RPMI7951 (cell line): ENCODE results near the gene PIMREG. TPM values are rescaled to one million over a fixed set of nuclear protein-coding genes. Genes with fewer than 3 reads are reported as not detected.

Source experiments
- DNase-seq: peaks from one replicate; pipeline ENCODE4 v3.0.0-alpha.2; 2012; ENCODE audit warnings: low read depth
- total RNA-seq: library from RNA; depleted of rRNA; stranded (reverse); fragments of >200 nt; shearing (Covaris generic); gene quantifications from 2 replicates; pipeline ENCODE4 v1.2.3, GENCODE V29; 2014

Gene PIMREG
- total RNA-seq, 1 experiment from 2014 or later: 82.8 TPM

DNA sequence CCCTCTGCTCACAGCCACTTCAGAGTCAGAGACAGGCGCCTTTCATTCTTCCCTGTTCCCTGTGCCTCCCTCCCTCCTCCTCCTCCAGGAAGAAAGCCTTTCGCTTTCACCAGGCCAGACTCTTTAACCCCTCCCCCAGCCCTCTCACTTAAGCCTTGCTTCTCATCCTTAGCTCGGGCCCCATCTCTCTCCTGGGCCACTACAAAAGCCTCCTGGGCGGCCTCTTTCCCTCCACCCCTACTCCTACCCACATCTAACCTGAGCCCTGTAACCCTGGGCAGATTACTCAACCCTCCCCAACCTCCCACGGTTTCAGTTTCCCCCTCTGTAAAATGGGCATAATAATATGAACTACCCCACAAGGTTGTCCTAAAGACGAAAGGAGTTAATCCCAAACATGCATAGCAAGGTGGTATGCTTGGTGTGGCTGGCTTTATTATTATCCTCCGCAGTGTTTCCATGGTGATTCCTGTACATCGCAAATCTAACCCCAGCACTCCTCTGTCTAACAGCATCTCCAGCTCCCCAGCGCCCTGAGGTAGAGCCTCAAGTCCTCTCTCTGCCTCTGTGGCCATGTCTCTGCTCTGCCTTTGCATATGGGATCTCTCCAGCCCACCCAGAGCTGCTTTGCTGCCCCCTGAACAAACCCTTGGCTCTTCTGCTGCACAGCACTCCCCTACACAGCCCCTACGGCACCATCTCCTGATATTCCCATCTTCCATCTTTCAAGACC is 17.7 kb downstream of the PIMREG start:
- no peak for DNase-seq

DNA sequence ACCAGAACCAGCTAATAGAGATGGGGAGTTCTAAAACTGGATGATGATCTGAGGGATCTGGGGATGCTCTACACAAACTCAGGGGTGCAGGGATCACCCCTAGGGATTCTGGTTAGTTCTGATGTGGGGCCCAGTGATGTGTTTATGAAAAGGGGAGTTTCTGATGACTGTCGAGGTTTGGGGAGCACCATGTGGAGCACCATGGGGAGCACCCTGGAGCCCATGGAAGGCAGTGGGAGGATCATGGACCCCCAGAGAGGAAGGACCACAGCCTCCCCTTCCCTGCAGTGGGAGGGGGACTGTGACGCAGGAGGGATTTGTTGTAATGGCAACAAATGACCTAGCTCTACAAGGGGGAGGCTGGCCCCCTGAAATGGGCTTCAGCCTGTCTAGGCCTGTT is 18.4 kb downstream of the PIMREG start:
- DNase-seq: no peak

DNA sequence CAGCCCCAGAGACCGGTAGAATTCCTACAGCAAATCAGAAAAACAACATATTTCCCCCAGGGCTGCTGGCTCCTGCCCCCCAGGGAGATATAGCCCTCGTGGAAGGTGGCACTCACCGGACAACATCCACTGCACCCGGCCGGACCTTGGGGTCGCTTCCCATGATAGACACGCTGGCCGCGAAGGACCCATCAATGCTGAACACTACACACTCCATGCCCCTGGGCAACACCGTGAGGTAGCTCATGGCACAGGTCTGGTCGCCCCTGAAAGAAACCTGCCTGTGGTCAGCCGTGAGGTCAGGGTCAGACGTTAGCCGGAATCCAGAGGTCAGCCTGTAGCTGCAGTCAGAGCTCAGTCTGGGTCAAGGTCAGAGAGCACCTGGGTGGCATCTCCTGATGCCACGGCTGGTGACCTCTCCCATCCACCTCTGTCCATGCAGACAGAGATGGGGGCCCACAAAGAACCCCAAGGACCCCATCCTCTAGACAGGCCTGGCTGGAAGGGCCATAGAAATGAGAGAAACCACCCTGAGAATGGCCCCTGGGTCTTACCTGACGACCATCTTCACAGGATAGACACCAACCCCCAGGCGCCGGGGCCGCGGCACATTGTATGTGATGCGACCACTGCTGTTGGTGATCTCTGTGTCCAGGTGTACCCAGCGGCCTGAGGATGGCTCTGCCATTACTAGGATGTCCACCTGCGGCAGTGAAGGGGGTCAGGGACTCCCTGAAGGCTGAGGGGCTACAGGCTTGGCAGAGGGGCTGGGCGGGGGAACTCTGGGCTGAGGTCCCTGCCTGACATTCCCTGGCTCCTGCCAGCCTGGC is 19.6 kb downstream of the PIMREG start:
- DNase-seq: no peak

DNA sequence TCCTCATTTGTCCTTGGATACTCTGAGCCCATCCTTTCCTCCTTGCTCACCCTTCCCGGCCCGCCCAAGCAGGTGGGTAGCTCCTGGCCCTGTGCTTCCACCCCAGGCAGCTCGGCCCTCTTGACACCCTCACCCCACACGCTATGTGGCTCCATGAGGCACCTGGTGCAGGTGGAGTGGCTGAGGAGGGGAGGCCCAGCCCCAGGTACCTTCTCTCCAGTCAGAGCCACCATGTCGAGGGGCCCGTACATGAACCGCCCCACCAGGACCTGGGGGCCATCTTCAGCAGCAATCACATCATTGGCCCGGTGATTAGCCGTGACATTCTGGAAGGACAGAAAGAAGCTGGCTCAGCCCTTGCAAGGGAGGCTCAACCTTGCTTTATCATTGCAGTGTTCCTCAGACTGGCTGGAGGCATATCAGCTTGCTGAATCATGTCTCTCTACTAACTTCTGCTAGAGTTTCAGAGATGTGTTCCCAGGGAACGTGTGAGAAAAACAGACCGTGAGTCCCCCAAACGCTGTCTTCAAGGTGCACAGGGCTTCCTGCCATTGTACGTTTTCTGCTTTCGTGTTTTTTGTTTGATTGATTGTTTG is 20.3 kb downstream of the PIMREG start:
- DNase-seq: no peak

DNA sequence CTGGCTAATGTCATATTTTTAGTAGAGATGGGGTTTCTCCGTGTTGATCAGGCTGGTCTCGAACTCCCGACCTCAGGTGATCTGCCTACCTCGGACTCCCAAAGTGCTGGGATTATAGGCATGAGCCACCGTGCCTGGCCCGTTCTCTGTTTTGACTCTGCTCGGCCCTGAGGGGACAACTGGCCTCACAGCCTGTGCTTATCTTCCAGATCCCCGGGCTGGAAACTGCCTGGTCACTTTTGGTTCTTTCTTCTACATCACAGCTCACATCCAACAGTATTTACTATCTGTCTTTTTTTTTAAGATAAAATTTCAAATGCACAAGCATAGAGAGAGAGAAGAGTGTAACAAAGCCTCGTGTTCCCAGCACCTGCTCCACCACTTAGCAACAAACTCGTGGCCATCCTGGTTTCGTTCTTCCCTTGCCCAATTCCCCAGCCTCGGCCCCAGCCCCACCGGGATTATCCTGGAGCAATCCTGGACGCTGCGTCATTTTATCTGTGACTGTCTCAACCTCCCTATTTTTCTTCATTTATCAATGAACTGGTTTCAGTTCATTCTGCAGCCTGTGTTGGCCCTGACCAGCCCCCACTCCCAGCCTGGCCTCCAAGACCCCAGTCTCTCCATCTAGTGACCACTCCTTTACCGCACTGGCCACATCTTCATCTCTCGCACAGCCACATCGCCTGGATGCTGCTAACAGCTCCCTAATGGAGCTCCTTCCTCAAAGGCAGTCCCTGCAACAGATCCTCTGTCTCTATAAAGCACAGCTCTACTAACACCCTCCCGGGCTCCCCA is 21.1 kb downstream of the PIMREG start:
- DNase-seq: no peak

DNA sequence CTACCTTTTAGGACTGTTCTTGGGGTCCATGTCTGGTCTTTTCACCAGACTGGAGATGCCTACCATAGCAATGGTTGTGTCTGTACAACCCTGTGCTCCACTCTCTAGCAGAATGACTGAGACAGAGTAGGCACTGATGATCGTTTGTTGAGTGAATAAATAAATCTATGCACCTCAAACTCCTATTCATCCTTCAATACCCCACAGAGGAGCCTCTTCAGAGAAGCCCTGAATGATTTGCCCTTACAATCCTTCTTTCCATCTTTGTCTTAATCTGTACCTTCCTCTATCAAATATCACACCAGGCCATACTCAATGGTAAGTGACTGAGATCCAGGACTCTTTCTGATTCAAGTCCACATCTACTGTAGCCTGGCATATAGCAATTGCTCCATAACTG is 23.3 kb downstream of the PIMREG start:
- no peak for DNase-seq

DNA sequence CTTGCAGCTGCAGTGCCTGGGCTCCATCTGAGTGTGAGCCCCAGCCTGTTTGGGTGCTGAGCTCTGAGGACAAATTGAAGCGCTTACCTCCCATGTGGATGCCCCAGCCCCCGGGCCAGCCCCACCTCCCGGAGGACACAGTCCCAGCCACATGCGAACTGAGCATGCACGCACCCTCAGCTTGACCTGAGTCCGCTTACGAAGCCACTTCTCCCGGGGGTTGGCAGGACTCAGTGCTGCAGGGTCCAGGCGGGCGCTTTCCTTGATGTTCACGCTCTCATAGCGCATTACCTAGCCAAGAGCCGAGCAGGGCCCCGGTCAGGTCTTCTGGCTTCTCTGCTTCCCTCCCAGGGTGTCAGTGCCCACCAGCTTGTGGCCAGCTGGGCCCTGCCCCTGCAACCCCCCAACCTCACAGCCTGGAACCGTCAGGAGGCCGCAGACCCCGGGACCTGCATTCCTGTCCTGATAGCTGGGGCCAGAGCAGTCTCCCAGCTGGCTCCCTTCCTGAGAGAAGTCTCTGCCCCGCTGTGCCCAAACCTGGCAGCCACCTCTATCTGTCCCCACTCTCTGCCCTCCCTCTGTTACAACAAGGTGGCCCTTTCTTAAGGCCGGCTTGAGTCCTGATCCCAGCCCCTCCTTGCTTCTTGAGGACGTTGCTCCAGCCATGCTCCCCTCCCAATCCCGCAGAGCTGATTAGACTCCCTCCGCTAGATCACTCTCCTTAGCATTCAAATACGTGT is 24.0 kb downstream of the PIMREG start:
- no peak for DNase-seq

DNA sequence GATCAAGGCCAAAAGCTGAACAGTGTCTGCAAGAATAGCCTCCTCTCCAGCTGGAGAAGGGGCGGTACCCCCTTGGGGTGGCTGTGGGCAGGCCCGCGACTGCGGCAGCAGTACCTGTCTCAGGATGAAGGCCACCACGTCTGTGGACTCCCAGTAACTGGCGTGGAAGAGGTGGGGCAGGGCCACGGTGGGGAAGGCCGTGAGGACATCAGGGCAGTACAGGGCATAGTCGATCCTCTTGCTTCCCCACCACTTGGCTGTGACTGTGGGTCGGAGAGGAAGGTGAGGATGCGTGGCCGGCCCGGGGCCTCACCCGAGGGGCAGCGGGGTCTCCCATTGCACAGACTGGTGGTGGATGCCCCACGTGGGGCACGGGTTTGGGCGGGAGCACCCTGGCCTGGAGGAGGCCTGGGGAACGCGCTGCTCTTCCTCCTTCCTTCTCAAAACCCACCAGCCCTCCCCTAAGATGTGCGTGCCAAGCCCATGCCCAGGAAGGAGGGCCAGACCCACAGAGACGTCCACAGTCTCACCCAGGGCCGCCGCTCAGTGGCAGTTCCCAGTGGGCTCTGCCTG is 26.0 kb downstream of the PIMREG start:
- DNase-seq: no peak

DNA sequence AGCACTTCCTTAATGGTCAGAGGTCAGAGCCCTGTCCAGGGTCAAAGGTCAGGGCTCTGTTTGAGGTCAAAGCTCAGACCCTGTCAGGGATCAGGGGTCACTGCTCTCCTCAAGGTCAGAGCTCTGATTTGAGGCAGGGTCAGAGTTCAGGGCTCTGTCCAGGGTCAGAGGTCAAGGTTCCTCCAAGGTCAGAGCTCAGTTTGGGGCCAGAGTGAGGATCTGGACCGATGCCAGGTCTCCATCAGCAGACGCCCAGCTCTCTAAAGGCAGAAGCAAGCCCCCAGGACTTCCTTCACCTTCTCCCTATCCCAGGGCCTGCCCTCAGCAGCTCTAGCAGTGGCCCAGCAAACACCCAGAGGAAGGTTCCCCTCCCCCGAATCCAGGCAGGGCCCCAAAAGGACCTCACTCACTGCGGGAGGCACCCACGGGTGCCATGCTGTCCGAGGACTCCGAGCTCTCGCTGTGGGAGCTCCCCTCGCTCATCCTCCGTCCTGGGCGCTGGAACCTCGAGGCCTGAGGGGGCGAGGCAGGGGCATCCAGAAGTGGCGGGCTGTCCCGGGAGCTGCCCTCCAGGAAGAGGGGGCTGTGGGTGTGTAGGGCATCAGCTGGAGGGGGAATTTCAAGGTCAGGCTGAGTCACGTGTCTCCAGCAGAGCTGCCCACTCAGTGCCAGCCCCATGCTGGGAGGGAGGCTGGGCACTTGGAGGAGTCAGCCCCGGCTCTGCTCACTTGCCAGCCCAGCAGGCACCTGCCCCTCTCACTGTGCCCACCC is 26.7 kb downstream of the PIMREG start:
- DNase-seq: no peak

DNA sequence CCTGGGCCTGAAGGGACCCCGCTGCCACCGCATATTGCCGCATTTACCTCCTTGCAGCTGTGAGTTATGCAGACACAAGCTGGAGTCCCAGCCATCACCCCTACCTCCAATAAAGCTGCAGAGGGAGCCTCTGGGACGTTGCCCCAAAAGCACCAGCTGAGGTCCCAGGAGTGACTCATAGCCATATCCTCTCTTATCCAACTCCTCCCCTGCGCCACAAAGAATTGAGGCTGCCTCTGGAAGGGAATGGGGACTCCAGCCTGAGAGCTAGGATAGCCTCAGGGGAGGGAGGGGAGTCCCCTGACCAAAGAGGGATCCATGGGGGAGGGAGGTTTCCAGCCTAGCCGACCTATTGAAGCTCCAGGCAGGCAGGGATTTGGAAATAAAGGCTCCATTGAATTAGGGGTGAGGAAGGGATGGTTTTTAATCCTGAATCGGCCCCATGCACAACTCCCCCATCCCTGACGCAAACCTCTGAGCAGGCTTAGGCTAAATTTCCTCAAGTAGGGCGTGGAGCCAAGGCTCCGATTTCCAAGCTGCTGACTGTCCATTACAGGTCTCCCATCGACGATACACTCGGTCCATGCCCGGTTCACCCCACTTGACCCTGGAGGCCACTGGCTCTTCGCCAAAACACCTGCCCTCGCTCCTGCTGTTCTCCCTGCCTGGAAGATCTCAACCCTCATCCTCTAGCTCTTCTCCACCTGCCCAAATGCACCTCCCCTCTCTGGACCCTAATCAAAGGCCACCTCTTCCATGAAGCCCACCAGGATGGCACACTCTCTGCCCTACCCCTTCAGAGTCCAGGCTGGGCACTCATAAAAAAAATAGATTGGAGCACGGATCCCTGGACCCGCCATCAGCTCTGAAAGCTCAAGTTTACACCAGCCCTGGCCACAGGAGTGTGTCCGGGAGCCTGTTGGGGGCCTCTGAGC is 27.5 kb downstream of the PIMREG start:
- peak; percentile 92 for DNase-seq

DNA sequence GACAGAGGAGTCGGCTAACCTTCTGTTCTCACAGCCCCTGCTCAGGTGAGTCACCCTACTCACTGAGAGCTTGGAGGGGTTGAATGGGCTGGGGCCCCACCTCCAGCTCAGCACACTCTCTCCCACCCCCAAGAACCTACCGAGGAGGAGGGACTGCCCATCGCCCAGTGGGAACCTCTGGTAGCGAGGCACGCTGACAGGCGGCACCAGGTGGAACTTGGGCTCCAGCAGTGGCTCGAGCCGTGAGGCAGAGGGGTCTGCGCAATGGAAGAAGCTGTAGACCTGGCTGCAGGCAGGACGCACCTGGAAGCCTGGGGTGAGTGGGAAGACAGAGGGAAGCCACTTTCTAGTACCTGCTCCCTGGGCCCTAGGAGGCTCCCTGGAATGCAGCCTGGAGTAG is 28.3 kb downstream of the PIMREG start:
- DNase-seq: no peak

DNA sequence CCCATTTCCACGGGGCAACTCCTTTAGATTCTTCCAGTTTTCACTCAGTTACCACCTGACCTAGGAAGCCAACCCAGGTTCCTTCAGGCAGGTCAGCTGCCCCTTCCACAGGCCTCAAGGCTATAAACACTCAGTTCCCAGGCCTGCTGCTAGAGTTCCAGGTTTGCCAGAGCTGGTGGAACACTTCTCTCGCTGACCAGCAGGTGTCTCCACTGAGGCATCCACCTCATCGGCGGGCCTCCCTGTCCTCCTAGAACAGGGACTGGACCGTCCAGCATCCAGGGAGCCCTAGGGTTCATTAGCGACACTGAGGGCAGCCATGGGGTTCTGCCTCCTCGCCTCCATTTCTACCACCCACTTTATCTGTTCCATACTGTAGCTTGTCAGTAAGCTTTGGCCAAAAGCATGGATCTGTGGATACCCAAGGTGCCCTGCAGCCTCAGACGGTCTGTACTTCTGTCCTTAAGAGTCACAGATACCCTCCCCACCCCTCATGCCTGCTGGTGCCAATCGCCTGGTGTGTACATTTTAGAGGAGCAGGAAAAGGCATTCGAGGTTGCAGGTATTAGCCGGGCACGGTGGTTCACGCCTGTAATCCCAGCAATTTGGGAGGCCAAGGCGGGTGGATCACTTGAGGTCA is 29.0 kb downstream of the PIMREG start:
- DNase-seq: peak; percentile 61

DNA sequence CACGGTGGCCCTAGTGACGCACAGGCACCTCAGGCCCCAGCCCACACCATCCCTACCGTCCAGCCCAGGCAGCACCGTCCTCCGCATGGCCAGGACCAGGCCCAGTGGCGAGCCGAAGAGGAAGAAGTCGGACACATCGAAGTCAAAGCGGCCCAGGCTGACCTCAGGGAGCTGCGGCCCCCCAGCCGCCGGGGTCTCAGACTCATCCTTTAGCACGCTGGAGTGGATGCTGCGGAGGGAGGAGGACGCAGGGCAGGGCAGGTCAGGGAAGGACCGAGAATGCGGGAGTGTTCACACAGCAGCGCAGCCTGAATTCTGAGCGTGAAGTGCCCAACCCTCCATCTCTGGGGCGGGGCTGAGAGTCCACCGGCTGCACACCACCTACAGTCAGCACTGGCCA is 30.1 kb downstream of the PIMREG start:
- DNase-seq: no peak

DNA sequence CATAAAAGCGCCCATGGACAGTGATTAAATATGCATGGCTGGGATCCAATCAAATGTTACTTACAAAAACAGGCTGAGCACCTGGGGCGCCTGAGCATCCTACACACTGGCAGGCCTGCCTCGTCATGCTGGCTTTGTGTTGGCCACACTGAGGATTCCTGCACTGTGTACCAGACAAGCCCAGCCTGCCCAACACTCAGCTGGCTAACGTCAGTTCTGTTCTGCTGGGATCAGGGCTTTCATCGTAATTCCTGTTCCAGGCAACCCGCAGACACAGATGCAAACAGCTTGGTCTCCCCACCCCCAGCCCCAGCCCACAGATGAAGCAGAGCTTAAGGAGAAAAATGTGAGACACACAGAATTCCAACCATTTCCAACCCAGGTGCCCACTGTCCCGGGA is 30.7 kb downstream of the PIMREG start:
- DNase-seq: no peak

DNA sequence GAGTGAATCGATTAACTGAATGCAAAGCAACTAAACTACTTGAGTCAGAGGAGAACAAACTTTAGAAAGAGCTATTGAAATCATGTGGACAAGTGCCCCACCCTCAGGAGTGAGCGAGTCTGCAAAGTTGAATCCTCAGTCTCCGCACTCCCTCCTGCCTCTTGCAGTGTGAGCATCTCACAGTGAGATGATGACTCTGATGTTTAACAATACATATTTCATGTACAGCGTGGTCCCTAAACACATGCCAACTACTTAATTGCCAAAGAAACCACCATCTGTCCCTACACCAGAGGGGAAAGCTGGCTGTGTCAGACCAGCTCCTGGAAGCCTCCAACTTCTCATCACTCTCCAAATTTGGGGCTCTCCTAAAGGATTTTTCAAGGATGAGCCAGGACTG is 31.2 kb downstream of the PIMREG start:
- DNase-seq: no peak

DNA sequence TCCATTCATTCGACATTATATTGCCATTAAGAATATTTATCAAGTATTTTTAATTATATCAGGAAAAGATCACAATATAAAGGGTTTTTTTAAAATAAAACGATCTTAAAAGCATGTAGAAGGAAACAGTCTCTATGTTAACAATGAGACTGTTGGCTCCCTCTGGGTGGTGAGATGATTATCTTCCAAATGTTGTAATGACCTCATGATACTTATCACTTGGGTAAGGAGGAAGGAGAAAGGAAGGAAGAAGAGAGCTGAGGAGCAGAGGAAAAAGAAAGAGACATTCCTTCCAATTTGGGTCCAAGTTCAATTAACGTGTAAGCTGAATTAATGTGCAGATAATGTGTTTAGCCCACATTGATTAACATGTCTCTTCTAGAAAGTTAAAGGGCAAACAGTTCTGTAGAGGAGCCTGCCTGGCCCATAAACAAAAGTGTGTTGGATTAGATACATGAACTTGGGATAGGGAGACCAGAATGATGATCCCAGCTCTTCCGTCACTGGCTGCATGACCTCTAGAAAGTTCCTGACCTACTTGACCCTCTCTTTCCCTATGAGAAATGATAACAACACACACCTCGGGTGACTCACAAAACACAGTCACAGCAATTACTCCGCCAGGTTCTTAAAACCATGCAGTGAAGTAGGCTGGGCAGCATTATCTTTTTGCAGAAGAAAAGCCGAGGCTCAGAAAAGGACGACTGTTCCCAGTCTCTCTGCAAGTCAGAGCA is 32.0 kb downstream of the PIMREG start:
- no peak for DNase-seq

DNA sequence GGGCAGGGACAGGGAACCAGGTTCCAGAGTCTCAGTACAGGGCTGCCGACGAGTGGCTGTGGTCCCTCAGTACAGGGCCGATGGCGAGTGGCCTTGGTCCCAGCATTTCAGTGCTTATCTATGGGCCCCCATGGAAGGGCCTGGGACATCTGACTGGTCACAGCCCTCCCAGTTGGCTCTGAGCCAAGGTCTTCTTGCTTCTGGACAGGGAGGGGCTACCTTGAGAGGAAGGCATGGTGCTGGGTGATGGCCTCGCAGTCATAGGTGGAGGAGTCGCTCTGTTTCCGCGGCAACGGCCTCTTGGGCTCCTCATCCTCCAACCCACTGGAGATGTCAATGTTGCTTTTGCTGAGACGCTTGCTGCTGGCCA is 32.5 kb downstream of the PIMREG start:
- DNase-seq: no peak

DNA sequence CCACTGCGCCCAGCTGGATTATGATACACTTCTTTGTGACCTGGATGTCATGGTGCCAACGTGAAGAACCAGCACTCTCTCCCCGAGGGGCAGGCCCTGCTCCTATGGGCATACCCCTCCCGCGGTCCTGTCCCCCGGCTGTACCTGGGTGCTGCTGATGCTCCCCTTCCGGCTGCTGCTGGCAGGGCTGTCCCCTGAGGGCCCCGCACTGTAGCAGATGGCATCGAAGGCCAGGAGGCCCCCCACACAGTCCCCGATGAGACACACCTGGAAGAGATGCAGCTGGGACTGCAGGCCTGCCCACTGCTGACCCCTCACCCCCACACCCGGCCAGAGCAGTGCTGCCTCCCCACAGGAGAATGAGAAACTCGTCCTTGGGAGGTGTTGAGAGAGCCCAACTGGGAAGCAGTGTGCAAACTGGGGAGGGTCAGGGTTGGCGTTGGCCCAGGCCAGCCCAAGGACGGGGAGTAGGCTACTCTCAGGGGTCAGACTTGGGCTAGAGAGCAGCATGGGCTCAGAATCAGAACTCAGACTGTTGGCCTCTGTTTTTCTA is 33.7 kb downstream of the PIMREG start:
- no peak for DNase-seq
